CD8-positive, alpha-beta memory T cell (primary cell): ENCODE data around the gene DOCK1. TPM values are rescaled to one million over a fixed set of nuclear protein-coding genes. Genes with fewer than 3 reads are reported as not detected.

Source experiments
- CTCF ChIA-PET: fragments of 350-600 bp; sonication (Branson Sonifier 250); formaldehyde crosslinking; loops from one replicate; lab custom pipeline; 2021; ENCODE audit warnings: antibody characterized with exemption; lab: Charles Lee
- POLR2A ChIA-PET: fragments of 350-600 bp; sonication (Branson Sonifier 250); formaldehyde crosslinking; loops from one replicate; lab custom pipeline; 2021; ENCODE audit warnings: antibody characterized with exemption; lab: Charles Lee
- DNase-seq, 5 donors: peaks; one replicate each; pipeline versions ENCODE4 v3.0.0 to v3.0.0-alpha.2; 2020 to 2022; ENCODE audit warnings: mixed read lengths in 1 of 5
- H3K27ac ChIP-seq: one replicate; pipeline ENCODE4 v1.7.0; 2013; ENCODE audit warnings: low read depth, mild to moderate bottlenecking, low read length, moderate library complexity
- H3K27me3 ChIP-seq: 2 replicates; pipeline ENCODE4 v1.7.0; 2013; ENCODE audit warnings: low read length, mild to moderate bottlenecking; ENCODE audit not compliant: insufficient read depth, poor library complexity, severe bottlenecking
- H3K36me3 ChIP-seq: 2 replicates; pipeline ENCODE4 v1.7.0; 2013; ENCODE audit warnings: mild to moderate bottlenecking, low read length, moderate library complexity; ENCODE audit not compliant: insufficient read depth
- H3K4me1 ChIP-seq: 2 replicates; pipeline ENCODE4 v1.7.0; 2013; ENCODE audit warnings: mild to moderate bottlenecking, low read length, moderate library complexity; ENCODE audit not compliant: insufficient read depth
- H3K4me3 ChIP-seq: 2 replicates; pipeline ENCODE4 v1.7.0; 2013; ENCODE audit warnings: mild to moderate bottlenecking, low read length
- H3K9me3 ChIP-seq: 2 replicates; pipeline ENCODE4 v1.7.0; 2013; ENCODE audit warnings: mild to moderate bottlenecking, low read length
- H3K27ac Mint-ChIP-seq, 8 donors: one replicate each; pipeline ENCODE4 v1.8.0; 2020 to 2021; ENCODE audit warnings: mixed read lengths in 8 of 8, mild to moderate bottlenecking in 6 of 8, inconsistent platforms in 3 of 8, moderate library complexity in 3 of 8
- H3K27me3 Mint-ChIP-seq, 2 donors: one replicate each; pipeline ENCODE4 v1.8.0; 2020 to 2021; ENCODE audit warnings: mixed read lengths in 2 of 2, mild to moderate bottlenecking in 1 of 2, moderate library complexity in 1 of 2
- H3K36me3 Mint-ChIP-seq, 3 donors: one replicate each; pipeline ENCODE4 v1.8.0; 2020 to 2021; ENCODE audit warnings: mixed read lengths in 3 of 3, inconsistent platforms in 1 of 3, mild to moderate bottlenecking in 1 of 3
- H3K4me1 Mint-ChIP-seq, 3 donors: one replicate each; pipeline ENCODE4 v1.8.0; 2020 to 2021; ENCODE audit warnings: mixed read lengths in 3 of 3, inconsistent platforms in 1 of 3, mild to moderate bottlenecking in 1 of 3
- H3K4me3 Mint-ChIP-seq, 7 donors: one replicate each; pipeline ENCODE4 v1.8.0; 2020 to 2021; ENCODE audit warnings: mixed read lengths in 7 of 7, mild to moderate bottlenecking in 6 of 7, moderate library complexity in 4 of 7, inconsistent platforms in 2 of 7
- H3K9me3 Mint-ChIP-seq, 5 donors: one replicate each; pipeline ENCODE4 v1.8.0; 2020 to 2022; ENCODE audit warnings: mixed read lengths in 5 of 5, mild to moderate bottlenecking in 3 of 5, moderate library complexity in 2 of 5, inconsistent platforms in 1 of 5
- polyA plus RNA-seq: library from polyadenylated mRNA; unstranded; fragments of 300-500 nt; fragmentation: Illumina TruSeq; gene quantifications from one replicate; pipeline ENCODE4 v1.2.3, GENCODE V29; 2021
- total RNA-seq, 2 experiments: library from RNA; stranded (reverse); gene quantifications; one replicate each; pipeline ENCODE4 v1.2.3, GENCODE V29; 2021

Gene DOCK1
- total and polyA plus RNA-seq, 3 experiments from 2014 or later: 0.16 to 0.18 TPM; not detected in 1

DNA sequence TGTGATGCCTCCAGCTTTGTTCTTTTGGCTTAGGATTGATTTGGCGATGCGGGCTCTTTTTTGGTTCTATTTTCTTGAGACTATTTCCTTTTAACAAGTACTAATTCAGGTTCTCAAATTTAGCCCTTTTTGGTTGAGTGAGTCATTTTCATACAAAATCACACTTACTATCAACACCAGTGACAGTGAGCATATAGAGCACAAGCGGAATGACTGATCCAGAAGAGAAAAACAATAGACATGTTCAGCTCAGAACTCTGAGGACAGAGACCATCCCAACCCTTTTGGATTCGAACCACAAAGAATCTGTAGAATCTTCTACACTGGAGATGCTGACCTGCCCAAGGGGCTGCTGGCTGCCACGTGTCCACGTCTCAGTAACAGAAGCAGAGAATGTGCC is 347.6 kb downstream of the DOCK1 start:
- ChIA-PET POLR2A (no interaction called here), CTCF (no interaction called here)
- Histone ChIP-seq H3K4me3 (no peak overlapping the region), H3K27me3 (peaks cover 4% of the 10 kb centered on the region), H3K4me1 (peaks cover 14% of the 10 kb centered on the region), H3K9me3 (no peaks in the 10 kb centered on the region), H3K27ac (no peak overlapping the region), H3K36me3 (no peaks in the 10 kb centered on the region)
- DNase-seq: no peak
- Mint-ChIP-seq H3K4me1 (peaks cover 14 to 18% (median 16%) of the 10 kb centered on the region in 3 donors), H3K27ac (peak overlapping the region in 1 of 8 donors; percentile 33), H3K4me3 (peak overlapping the region in 1 of 7 donors; percentile 41), H3K27me3 (no peaks in the 10 kb centered on the region), H3K9me3 (peaks cover 0 to 8% (median 3%) of the 10 kb centered on the region in 5 donors), H3K36me3 (no peaks in the 10 kb centered on the region)

- no peaks in the 10 kb centered on the region for H3K9me3 ChIP-seq
- peaks cover 4% of the 10 kb centered on the region for H3K27me3 ChIP-seq
- Mint-ChIP-seq H3K27me3 (no peaks in the 10 kb centered on the region), H3K4me1 (peaks cover 14 to 18% (median 16%) of the 10 kb centered on the region in 3 donors), H3K4me3 (peak overlapping the region in 4 of 7 donors; percentile 10 to 60 (median 50)), H3K27ac (peak overlapping the region in 4 of 8 donors; percentile 0 to 18 (median 9)), H3K36me3 (no peaks in the 10 kb centered on the region), H3K9me3 (peaks cover 0 to 4% (median 3%) of the 10 kb centered on the region in 5 donors)
- ChIA-PET CTCF (no interaction called here), POLR2A (no interaction called here)
- H3K27ac ChIP-seq: no peak overlapping the region
- H3K4me3 ChIP-seq: no peak overlapping the region
- H3K4me1 ChIP-seq: peaks cover 14% of the 10 kb centered on the region
- no peaks in the 10 kb centered on the region for H3K36me3 ChIP-seq
- DNase-seq: peak in 2 of 5 donors; percentile 8 to 29
These were observed 349.0 kb downstream of the DOCK1 start for GRCh38 chr10:127254276-127254675.

- Mint-ChIP-seq H3K9me3 (peaks cover 0 to 6% (median 4%) of the 10 kb centered on the region in 5 donors), H3K27me3 (peaks cover 0 to 2% of the 10 kb centered on the region in 2 donors), H3K4me3 (no peak overlapping the region), H3K36me3 (no peaks in the 10 kb centered on the region), H3K4me1 (peaks cover 14 to 18% (median 14%) of the 10 kb centered on the region in 3 donors), H3K27ac (no peak overlapping the region)
- no peak for DNase-seq
- ChIA-PET POLR2A (no interaction called here), CTCF (no interaction called here)
- H3K27ac ChIP-seq: no peak overlapping the region
- no peak overlapping the region for H3K4me3 ChIP-seq
- H3K27me3 ChIP-seq: peaks cover 4% of the 10 kb centered on the region
- H3K36me3 ChIP-seq: no peaks in the 10 kb centered on the region
- H3K4me1 ChIP-seq: peaks cover 14% of the 10 kb centered on the region
- no peaks in the 10 kb centered on the region for H3K9me3 ChIP-seq
These were observed 352.2 kb downstream of the DOCK1 start for GRCh38 chr10:127257395-127257794.

DNA sequence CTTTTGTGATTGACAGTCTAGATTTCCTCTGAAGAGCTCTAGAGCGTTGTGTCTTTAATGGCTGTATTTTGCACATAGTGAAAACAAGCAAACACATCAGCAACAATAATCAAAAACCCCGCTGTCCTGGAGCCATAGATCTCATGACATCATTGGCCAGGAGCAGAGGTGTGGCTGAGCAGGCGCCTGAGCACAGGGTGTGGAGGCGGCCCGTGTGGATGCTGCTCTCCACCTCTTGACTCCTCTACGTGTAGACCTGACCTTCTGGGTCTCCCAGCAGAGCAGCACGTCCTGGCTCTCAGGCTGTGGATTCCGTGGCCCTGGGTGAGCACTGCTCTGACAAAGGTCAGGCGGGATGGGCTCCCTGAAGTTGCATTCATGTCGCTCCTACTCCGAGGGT is 354.1 kb downstream of the DOCK1 start:
- peaks cover 5% of the 10 kb centered on the region for H3K4me1 ChIP-seq
- Mint-ChIP-seq H3K27ac (peak overlapping the region in 1 of 8 donors; percentile 3), H3K4me3 (no peak overlapping the region), H3K36me3 (no peaks in the 10 kb centered on the region), H3K9me3 (peaks cover 0 to 2% (median 0%) of the 10 kb centered on the region in 5 donors), H3K27me3 (peaks cover 0 to 2% of the 10 kb centered on the region in 2 donors), H3K4me1 (peaks cover 5% of the 10 kb centered on the region in 3 donors)
- ChIA-PET POLR2A (no interaction called here), CTCF (no interaction called here)
- no peak for DNase-seq
- H3K27me3 ChIP-seq: no peaks in the 10 kb centered on the region
- H3K4me3 ChIP-seq: no peak overlapping the region
- no peaks in the 10 kb centered on the region for H3K36me3 ChIP-seq
- H3K9me3 ChIP-seq: no peaks in the 10 kb centered on the region
- H3K27ac ChIP-seq: no peak overlapping the region

- no peaks in the 10 kb centered on the region for H3K9me3 ChIP-seq
- POLR2A ChIA-PET: no interaction called here
- H3K36me3 ChIP-seq: no peaks in the 10 kb centered on the region
- no peak overlapping the region for H3K4me3 ChIP-seq
- H3K4me1 ChIP-seq: no peaks in the 10 kb centered on the region
- Mint-ChIP-seq H3K36me3 (no peaks in the 10 kb centered on the region), H3K27me3 (peaks cover 0 to 5% of the 10 kb centered on the region in 2 donors), H3K4me1 (no peaks in the 10 kb centered on the region), H3K27ac (no peak overlapping the region), H3K9me3 (peaks cover 0 to 2% (median 0%) of the 10 kb centered on the region in 5 donors), H3K4me3 (no peak overlapping the region)
- CTCF ChIA-PET: no interaction called here
- no peak overlapping the region for H3K27ac ChIP-seq
- H3K27me3 ChIP-seq: no peaks in the 10 kb centered on the region
- DNase-seq: no peak
These were observed 357.4 kb downstream of the DOCK1 start for GRCh38 chr10:127262606-127263005.

DNA sequence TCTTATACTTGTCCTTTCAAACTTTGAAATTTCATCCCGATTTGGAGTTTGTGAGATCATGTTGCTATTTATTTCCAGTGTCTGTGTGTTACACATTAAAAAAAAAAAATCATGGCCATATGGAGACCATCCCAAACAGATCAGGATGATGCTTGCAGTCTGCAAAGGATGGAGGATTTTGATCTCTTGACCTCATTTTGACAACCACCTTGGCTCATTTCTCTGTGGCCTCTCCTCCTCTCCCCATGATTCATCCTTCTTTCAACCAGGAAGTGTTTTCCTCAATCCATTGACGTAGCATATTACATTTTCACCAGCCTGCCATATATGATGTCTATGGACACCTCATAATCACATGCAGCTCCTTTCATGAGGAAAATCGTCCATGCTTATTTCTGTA is 360.1 kb downstream of the DOCK1 start:
- no peak overlapping the region for H3K27ac Mint-ChIP-seq
- H3K4me3 Mint-ChIP-seq: no peak overlapping the region
- Histone ChIP-seq H3K27ac (no peak overlapping the region), H3K36me3 (no peaks in the 10 kb centered on the region), H3K9me3 (no peaks in the 10 kb centered on the region), H3K4me1 (no peaks in the 10 kb centered on the region), H3K4me3 (no peak overlapping the region), H3K27me3 (no peaks in the 10 kb centered on the region)
- no peak for DNase-seq
- H3K36me3 Mint-ChIP-seq: no peaks in the 10 kb centered on the region
- ChIA-PET CTCF (no interaction called here), POLR2A (no interaction called here)
- no peaks in the 10 kb centered on the region for H3K4me1 Mint-ChIP-seq
- peaks cover 0 to 2% (median 0%) of the 10 kb centered on the region in 5 donors for H3K9me3 Mint-ChIP-seq
- H3K27me3 Mint-ChIP-seq: peaks cover 0 to 5% of the 10 kb centered on the region in 2 donors

DNA sequence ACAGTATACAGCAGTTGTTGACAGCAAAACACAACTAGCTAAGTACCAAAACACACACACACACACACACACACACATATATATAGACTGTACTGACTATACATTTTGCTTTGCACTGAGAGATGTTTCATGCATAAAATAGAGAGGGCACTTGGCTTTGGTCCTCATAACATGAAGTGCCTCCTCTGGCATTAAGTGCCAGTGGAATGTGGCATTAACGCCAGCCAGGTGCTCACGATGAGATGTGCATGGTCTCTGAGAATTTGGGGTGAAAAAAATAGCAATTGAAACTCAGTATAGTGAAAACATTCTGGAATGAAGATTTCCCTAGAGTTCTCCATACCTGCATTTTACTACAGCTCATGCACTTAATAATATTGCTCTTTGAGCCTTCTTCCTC is 361.2 kb downstream of the DOCK1 start:
- Mint-ChIP-seq H3K4me3 (no peak overlapping the region), H3K27me3 (peaks cover 0 to 2% of the 10 kb centered on the region in 2 donors), H3K27ac (no peak overlapping the region), H3K9me3 (no peaks in the 10 kb centered on the region), H3K36me3 (no peaks in the 10 kb centered on the region), H3K4me1 (no peaks in the 10 kb centered on the region)
- Histone ChIP-seq H3K4me3 (no peak overlapping the region), H3K27me3 (no peaks in the 10 kb centered on the region), H3K9me3 (no peaks in the 10 kb centered on the region), H3K4me1 (no peaks in the 10 kb centered on the region), H3K36me3 (no peaks in the 10 kb centered on the region), H3K27ac (no peak overlapping the region)
- POLR2A ChIA-PET: no interaction called here
- CTCF ChIA-PET: no interaction called here
- DNase-seq: no peak

- Mint-ChIP-seq H3K4me3 (no peak overlapping the region), H3K27me3 (peaks cover 0 to 2% of the 10 kb centered on the region in 2 donors), H3K9me3 (peaks cover 0 to 1% (median under 1%) of the 10 kb centered on the region in 5 donors), H3K27ac (no peak overlapping the region), H3K36me3 (no peaks in the 10 kb centered on the region), H3K4me1 (no peaks in the 10 kb centered on the region)
- Histone ChIP-seq H3K4me3 (no peak overlapping the region), H3K36me3 (no peaks in the 10 kb centered on the region), H3K27ac (no peak overlapping the region), H3K4me1 (no peaks in the 10 kb centered on the region), H3K27me3 (no peaks in the 10 kb centered on the region), H3K9me3 (no peaks in the 10 kb centered on the region)
- ChIA-PET CTCF (no interaction called here), POLR2A (no interaction called here)
- DNase-seq: no peak
These were observed 362.2 kb downstream of the DOCK1 start for GRCh38 chr10:127267442-127267841.
